DND-41 (cell line): ENCODE data around the gene NEDD9.

Experiments
- EZH2 ChIP-seq: IDR thresholded peaks from 3 replicates; pipeline ENCODE4 v1.6.1; 2012; ENCODE audit warnings: borderline replicate concordance, low read depth, mild to moderate bottlenecking, moderate library complexity, low read length, inconsistent platforms; ENCODE audit not compliant: severe bottlenecking
- TF ChIP-seq, protein P1 (sequence below): IDR thresholded peaks from 2 replicates; pipeline ENCODE4 v1.5.1; 2012; ENCODE audit warnings: borderline replicate concordance, low read length, moderate library complexity, mild to moderate bottlenecking; ENCODE audit not compliant: poor library complexity, severe bottlenecking; ENCODE audit errors: extremely low read depth

DNA sequence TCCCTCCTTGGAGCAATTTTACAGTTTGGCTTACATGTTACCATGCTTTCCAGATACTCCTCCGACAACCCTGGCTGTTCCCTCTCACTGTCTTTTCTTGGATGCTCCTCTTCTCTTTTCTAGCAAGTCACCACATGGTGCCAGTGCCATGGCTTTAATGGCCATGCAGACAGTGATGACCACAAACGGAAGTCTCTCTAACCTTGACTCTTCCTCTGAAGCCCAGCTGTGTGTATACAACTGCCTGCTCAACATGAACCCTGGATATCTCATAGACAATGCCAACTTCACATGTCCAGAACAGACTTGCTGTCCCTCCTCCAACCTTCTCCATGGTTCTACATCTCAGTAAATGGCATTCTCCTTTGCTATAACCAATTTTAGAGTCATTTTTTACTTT, 49.8 kb upstream of the NEDD9 start:
- TF ChIP-seq, protein P1, sequence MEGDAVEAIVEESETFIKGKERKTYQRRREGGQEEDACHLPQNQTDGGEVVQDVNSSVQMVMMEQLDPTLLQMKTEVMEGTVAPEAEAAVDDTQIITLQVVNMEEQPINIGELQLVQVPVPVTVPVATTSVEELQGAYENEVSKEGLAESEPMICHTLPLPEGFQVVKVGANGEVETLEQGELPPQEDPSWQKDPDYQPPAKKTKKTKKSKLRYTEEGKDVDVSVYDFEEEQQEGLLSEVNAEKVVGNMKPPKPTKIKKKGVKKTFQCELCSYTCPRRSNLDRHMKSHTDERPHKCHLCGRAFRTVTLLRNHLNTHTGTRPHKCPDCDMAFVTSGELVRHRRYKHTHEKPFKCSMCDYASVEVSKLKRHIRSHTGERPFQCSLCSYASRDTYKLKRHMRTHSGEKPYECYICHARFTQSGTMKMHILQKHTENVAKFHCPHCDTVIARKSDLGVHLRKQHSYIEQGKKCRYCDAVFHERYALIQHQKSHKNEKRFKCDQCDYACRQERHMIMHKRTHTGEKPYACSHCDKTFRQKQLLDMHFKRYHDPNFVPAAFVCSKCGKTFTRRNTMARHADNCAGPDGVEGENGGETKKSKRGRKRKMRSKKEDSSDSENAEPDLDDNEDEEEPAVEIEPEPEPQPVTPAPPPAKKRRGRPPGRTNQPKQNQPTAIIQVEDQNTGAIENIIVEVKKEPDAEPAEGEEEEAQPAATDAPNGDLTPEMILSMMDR, result no peak
- no peak for TF ChIP-seq EZH2
